ENCODE data around the gene SLC29A3.

DNA sequence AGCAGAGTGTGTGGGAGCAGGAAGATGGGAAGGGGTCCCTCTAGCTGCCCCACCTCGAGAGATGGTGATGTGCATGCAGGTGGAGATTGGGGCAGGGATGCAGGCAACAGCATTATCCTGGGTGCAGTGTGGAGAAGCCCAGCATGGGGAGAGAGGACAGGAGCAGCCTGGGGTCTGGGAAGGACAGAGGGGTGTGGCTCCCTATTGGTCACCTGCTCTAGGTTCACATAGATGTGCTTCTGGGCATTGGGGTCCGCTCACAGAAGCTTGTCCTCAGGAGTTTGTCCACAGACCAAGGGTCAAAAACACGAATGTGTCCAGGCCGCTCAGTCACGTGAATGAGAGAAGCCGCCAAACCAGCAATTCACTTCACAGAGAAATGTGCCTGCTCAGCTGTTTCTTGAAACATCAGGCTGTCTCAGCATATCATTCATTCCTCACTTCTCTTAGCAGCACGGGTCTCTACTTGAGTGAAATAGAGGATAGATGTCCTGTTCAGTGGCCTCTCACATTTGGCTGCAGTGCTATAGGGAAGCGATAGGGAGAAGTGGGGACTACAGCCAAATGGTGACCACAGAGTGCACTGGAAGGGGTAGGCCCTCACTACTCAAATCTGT is 11.5 kb upstream of the SLC29A3 start:
- TF ChIP-seq, protein P1, sequence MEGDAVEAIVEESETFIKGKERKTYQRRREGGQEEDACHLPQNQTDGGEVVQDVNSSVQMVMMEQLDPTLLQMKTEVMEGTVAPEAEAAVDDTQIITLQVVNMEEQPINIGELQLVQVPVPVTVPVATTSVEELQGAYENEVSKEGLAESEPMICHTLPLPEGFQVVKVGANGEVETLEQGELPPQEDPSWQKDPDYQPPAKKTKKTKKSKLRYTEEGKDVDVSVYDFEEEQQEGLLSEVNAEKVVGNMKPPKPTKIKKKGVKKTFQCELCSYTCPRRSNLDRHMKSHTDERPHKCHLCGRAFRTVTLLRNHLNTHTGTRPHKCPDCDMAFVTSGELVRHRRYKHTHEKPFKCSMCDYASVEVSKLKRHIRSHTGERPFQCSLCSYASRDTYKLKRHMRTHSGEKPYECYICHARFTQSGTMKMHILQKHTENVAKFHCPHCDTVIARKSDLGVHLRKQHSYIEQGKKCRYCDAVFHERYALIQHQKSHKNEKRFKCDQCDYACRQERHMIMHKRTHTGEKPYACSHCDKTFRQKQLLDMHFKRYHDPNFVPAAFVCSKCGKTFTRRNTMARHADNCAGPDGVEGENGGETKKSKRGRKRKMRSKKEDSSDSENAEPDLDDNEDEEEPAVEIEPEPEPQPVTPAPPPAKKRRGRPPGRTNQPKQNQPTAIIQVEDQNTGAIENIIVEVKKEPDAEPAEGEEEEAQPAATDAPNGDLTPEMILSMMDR (conservative IDR thresholded peaks at IDR 0.05 in 1 of 2, IDR thresholded peaks at IDR 0.05 in 1 of 2; ENCODE audit: low read depth in 1 of 2, low read length in 2 of 2), result no peak
- no peak for TF ChIP-seq EZH2 (IDR thresholded peaks at IDR 0.05; ENCODE audit: low read length, missing control alignments)
